HG02610 (cell line): ENCODE results near the gene ACE2.
"Not testable (repeated sequence)": the region's sequence is repeated elsewhere in the genome, so short reads cannot be mapped to it uniquely, and the experiment has no call there.

ENCODE experiments used
- ATAC-seq: cut with Tn5 transposase; IDR thresholded peaks from one replicate; pipeline ENCODE4 v1.9.1; 2021; ENCODE audit warnings: mild to moderate bottlenecking, moderate library complexity; ENCODE audit not compliant: unreplicated experiment

The ACE2 gene

GRCh38 chrX:15600745-15601144 is at the start of gene ACE2:
ACE2 (minus strand) TSS chrX:15600960; CDS start chrX:15600911, 49 bp downstream.
- ATAC-seq: no peak

GRCh38 chrX:15647510-15647909 is 46.8 kb upstream of the ACE2 start:
- ATAC-seq: not testable (repeated sequence)

- no peak for ATAC-seq
These were observed 45.8 kb upstream of the ACE2 start for GRCh38 chrX:15646543-15646942.

- ATAC-seq: no peak
These were observed 45.3 kb upstream of the ACE2 start for GRCh38 chrX:15646031-15646430.

GRCh38 chrX:15645266-15645665 is 44.5 kb upstream of the ACE2 start:
- no peak for ATAC-seq

GRCh38 chrX:15644560-15644872 is 43.8 kb upstream of the ACE2 start:
- no peak for ATAC-seq

GRCh38 chrX:15643786-15644559 is 43.2 kb upstream of the ACE2 start:
- ATAC-seq: no peak

- ATAC-seq: no peak
These were observed 30.9 kb upstream of the ACE2 start for GRCh38 chrX:15631637-15632036.

GRCh38 chrX:15623054-15623453 is 22.3 kb upstream of the ACE2 start:
- no peak for ATAC-seq

GRCh38 chrX:15619053-15619755 is 18.4 kb upstream of the ACE2 start:
- ATAC-seq: no peak

- no peak for ATAC-seq
These were observed 16.4 kb upstream of the ACE2 start for GRCh38 chrX:15617111-15617510.

- ATAC-seq: no peak
These were observed 15.8 kb upstream of the ACE2 start for GRCh38 chrX:15616531-15616930.

- no peak for ATAC-seq
These were observed 6.3 kb upstream of the ACE2 start for GRCh38 chrX:15607067-15607466.

- ATAC-seq: no peak
These were observed 5.4 kb upstream of the ACE2 start for GRCh38 chrX:15606136-15606535.

- no peak for ATAC-seq
These were observed 4.5 kb upstream of the ACE2 start for GRCh38 chrX:15605226-15605625.

GRCh38 chrX:15602761-15603160 is 2.0 kb upstream of the ACE2 start:
- ATAC-seq: no peak

- no peak for ATAC-seq
These were observed 1.2 kb upstream of the ACE2 start for GRCh38 chrX:15601932-15602331.

GRCh38 chrX:15600049-15600448 is 711 bp downstream of the ACE2 start:
- no peak for ATAC-seq

- ATAC-seq: no peak
These were observed 1.3 kb downstream of the ACE2 start for GRCh38 chrX:15599461-15599860.

GRCh38 chrX:15598026-15598425 is 2.7 kb downstream of the ACE2 start:
- ATAC-seq: no peak

GRCh38 chrX:15594371-15594770 is 6.4 kb downstream of the ACE2 start:
- no peak for ATAC-seq
